Prostate gland (tissue), 2 donors: Measurements from ENCODE around the gene ADAMTS3. TPM values are rescaled to one million over a fixed set of nuclear protein-coding genes. Genes with fewer than 3 reads are reported as not detected.

Source experiments
- DNase-seq: peaks from one replicate; pipeline ENCODE4 v3.0.0-alpha.2; 2019; ENCODE audit warnings: low spot score
- H3K27ac ChIP-seq, 2 donors: fragments of 200-600 bp; sonication (generic); 2 replicates each; pipeline ENCODE4 v1.5.1; 2017 to 2019
- H3K27me3 ChIP-seq: fragments of 200-600 bp; sonication (generic); replicated peaks from 2 replicates; pipeline ENCODE4 v1.5.1; 2019; ENCODE audit not compliant: insufficient read depth
- H3K36me3 ChIP-seq, 2 donors: fragments of 200-600 bp; sonication (generic); 1 replicate in 1 of 2; 2 replicates in 1 of 2; pipeline versions ENCODE4 v1.5.1 to v1.8.1; 2017 to 2019
- H3K4me1 ChIP-seq: fragments of 200-600 bp; sonication (generic); replicated peaks from 2 replicates; pipeline ENCODE4 v1.5.1; 2019
- H3K4me3 ChIP-seq, 2 donors: fragments of 200-600 bp; sonication (generic); 2 replicates each; pipeline ENCODE4 v1.5.1; 2017 to 2019
- H3K9me3 ChIP-seq: fragments of 200-600 bp; sonication (generic); 2 replicates; pipeline ENCODE4 v1.5.1; 2017
- CTCF ChIP-seq, 4 experiments: fragments of 200-600 bp in 2 of 4; fragments of 450-650 bp in 2 of 4; sonication (generic) in 2 of 4; IDR thresholded peaks; 1 replicate in 3 of 4; 2 replicates in 1 of 4; pipeline ENCODE4 v1.5.1; 2016 to 2019; ENCODE audit warnings: antibody characterized with exemption in 4 of 4, mild to moderate bottlenecking in 2 of 4, moderate library complexity in 2 of 4
- POLR2A ChIP-seq: fragments of 450-650 bp; IDR thresholded peaks from one replicate; pipeline ENCODE4 v1.6.1; 2016; ENCODE audit warnings: antibody characterized with exemption, mild to moderate bottlenecking
- POLR2AphosphoS5 ChIP-seq: sonication (generic); formaldehyde crosslinking; IDR thresholded peaks from one replicate; pipeline ENCODE4 v1.6.1; 2017; ENCODE audit warnings: antibody characterized with exemption
- WGBS: methylation state at CpG from one replicate; pipeline ENCODE4 v1.1.5; 2018; 5-methylcytosine and 5-hydroxymethylcytosine counted together
- intact Hi-C: fragments of 100-400 bp; cut with DNase I; formaldehyde crosslinking; loops from one replicate; pipeline ENCODE4 v1.14.2; 2022
- total RNA-seq, 2 donors: library from RNA; depleted of rRNA; stranded (reverse); fragments of >200 nt; gene quantifications; one replicate each; pipeline ENCODE4 v1.1.0, GENCODE V29; 2016

ADAMTS3 gene
- total RNA-seq, 2 donors from 2014 or later = 0.36 to 4.0 TPM

- H3K9me3 ChIP-seq = no peaks in the 10 kb centered on the region
These were observed 150.6 kb downstream of the ADAMTS3 start for GRCh38 chr4:72418458-72418857.

GRCh38 chr4:72410158-72410557, 158.9 kb downstream of the ADAMTS3 start:
- 47% methylated on average over 3 of the region's 3 CpGs for WGBS
- H3K27ac ChIP-seq = no peak overlapping the region
- intact Hi-C loops = no loop called here
- no peaks in the 10 kb centered on the region for H3K36me3 ChIP-seq
- H3K9me3 ChIP-seq = no peaks in the 10 kb centered on the region
- H3K4me1 ChIP-seq = no peaks in the 10 kb centered on the region
- DNase-seq = no peak
- H3K27me3 ChIP-seq = no peaks in the 10 kb centered on the region
- TF ChIP-seq POLR2A = no peak
- no peak overlapping the region for H3K4me3 ChIP-seq

More at GRCh38 chr4:72418458-72418857, 150.6 kb downstream of the ADAMTS3 start:
- no peak for TF ChIP-seq POLR2AphosphoS5
- TF ChIP-seq CTCF (IDR thresholded peaks at IDR 0.05) = no peak
- no peak for TF ChIP-seq POLR2A
- no peaks in the 10 kb centered on the region for H3K27me3 ChIP-seq
- no peak for DNase-seq
- H3K4me3 ChIP-seq = no peak overlapping the region
- 52% methylated on average over 2 of the region's 2 CpGs for WGBS
- intact Hi-C loops = no loop called here
- no peak overlapping the region for H3K27ac ChIP-seq
- no peaks in the 10 kb centered on the region for H3K36me3 ChIP-seq
- no peaks in the 10 kb centered on the region for H3K4me1 ChIP-seq

GRCh38 chr4:72408568-72408967, 160.5 kb downstream of the ADAMTS3 start:
- H3K36me3 ChIP-seq = no peaks in the 10 kb centered on the region
- TF ChIP-seq POLR2AphosphoS5 = no peak
- no peak for TF ChIP-seq CTCF (IDR thresholded peaks at IDR 0.05)
- no peak for TF ChIP-seq POLR2A
- H3K27me3 ChIP-seq = no peaks in the 10 kb centered on the region
- no peak overlapping the region for H3K4me3 ChIP-seq
- no peak for DNase-seq
- no peak overlapping the region for H3K27ac ChIP-seq
- intact Hi-C loops = no loop called here
- 86% methylated on average over 4 of the region's 4 CpGs for WGBS
- no peaks in the 10 kb centered on the region for H3K4me1 ChIP-seq
- no peaks in the 10 kb centered on the region for H3K9me3 ChIP-seq

GRCh38 chr4:72405417-72405816, 163.6 kb downstream of the ADAMTS3 start:
- TF ChIP-seq POLR2AphosphoS5 = no peak
- TF ChIP-seq POLR2A = no peak
- TF ChIP-seq CTCF (IDR thresholded peaks at IDR 0.05) = no peak
- Histone ChIP-seq H3K27ac (no peak overlapping the region), H3K4me3 (no peak overlapping the region), H3K9me3 (no peaks in the 10 kb centered on the region), H3K27me3 (no peaks in the 10 kb centered on the region), H3K36me3 (no peaks in the 10 kb centered on the region), H3K4me1 (no peaks in the 10 kb centered on the region)
- no peak for DNase-seq
- intact Hi-C loops = no loop called here

GRCh38 chr4:72397314-72397713, 171.7 kb downstream of the ADAMTS3 start:
- Histone ChIP-seq H3K27me3 (no peaks in the 10 kb centered on the region), H3K4me1 (no peaks in the 10 kb centered on the region), H3K36me3 (no peaks in the 10 kb centered on the region), H3K4me3 (no peak overlapping the region), H3K27ac (no peak overlapping the region), H3K9me3 (no peaks in the 10 kb centered on the region)
- no peak for DNase-seq
- 79% methylated on average over 7 of the region's 7 CpGs for WGBS
- TF ChIP-seq POLR2AphosphoS5 = no peak
- no peak for TF ChIP-seq CTCF (IDR thresholded peaks at IDR 0.05)
- no peak for TF ChIP-seq POLR2A
- intact Hi-C loops = no loop called here
